Choroid plexus epithelial cell (primary cell): ENCODE measurements around the gene RSPO4.

Source experiments
- DNase-seq: peaks from one replicate; pipeline ENCODE4 v3.0.0-alpha.2; 2010; ENCODE audit warnings: low read depth
- H3K4me3 ChIP-seq: 2 replicates; pipeline ENCODE4 v1.5.1; 2011; ENCODE audit warnings: low read depth, mild to moderate bottlenecking, control low read depth, low read length, moderate library complexity
- CTCF ChIP-seq: conservative IDR thresholded peaks from 2 replicates; pipeline ENCODE4 v1.5.1; 2011; ENCODE audit warnings: low read depth, mild to moderate bottlenecking, control low read depth, inconsistent platforms, low read length, moderate library complexity

The RSPO4 gene

GRCh38 chr20:945841-946240 lies 56.3 kb downstream of the RSPO4 start:
- no peak for TF ChIP-seq CTCF
- no peak for DNase-seq
- H3K4me3 ChIP-seq = no peak overlapping the region

GRCh38 chr20:944774-945410 lies 57.2 kb downstream of the RSPO4 start:
- no peak for TF ChIP-seq CTCF
- no peak overlapping the region for H3K4me3 ChIP-seq
- DNase-seq = no peak

- no peak overlapping the region for H3K4me3 ChIP-seq
- DNase-seq = no peak
- no peak for TF ChIP-seq CTCF
Observed at GRCh38 chr20:944148-944547, 58.0 kb downstream of the RSPO4 start.

- no peak for DNase-seq
- TF ChIP-seq CTCF = no peak
- H3K4me3 ChIP-seq = no peak overlapping the region
Observed at GRCh38 chr20:942611-943010, 59.5 kb downstream of the RSPO4 start.

GRCh38 chr20:940926-941325 lies 61.2 kb downstream of the RSPO4 start:
- no peak for DNase-seq
- no peak for TF ChIP-seq CTCF
- no peak overlapping the region for H3K4me3 ChIP-seq

- TF ChIP-seq CTCF = no peak
- no peak overlapping the region for H3K4me3 ChIP-seq
- no peak for DNase-seq
Observed at GRCh38 chr20:939606-940005, 62.5 kb downstream of the RSPO4 start.

- no peak for DNase-seq
- TF ChIP-seq CTCF = no peak
- no peak overlapping the region for H3K4me3 ChIP-seq
Observed at GRCh38 chr20:934186-934840, 67.8 kb downstream of the RSPO4 start.
